ENCODE data around the gene CPNE4. TPM values are rescaled to one million over a fixed set of nuclear protein-coding genes. Genes with fewer than 3 reads are reported as not detected.

The CPNE4 gene
- total and polyA plus RNA-seq, 2 donors from 2014 or later, result 0.79 to 1.2 TPM

DNA sequence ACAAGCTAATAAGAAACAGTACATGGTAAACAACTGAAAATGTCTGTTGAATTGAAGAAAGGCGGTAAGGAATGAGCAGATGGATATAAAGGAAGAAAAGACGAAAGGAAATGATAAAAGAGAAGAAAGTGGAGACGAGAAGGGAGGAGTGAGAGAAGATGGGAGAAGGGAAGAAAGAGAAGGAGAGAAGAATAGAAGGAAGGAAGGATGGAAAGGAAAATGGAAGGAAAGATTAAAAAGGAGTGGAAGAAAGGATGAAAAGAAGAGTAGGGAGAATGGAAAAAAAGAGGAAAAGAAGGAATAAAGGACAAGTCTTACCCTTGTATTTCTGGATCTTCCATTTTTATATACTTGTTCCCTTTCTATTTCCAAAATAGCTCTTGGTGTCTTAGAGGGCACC lies 17.7 kb downstream of the CPNE4 start:
- FAIRE-seq (no peak), DNase-seq (no peak)
- no peaks in the 10 kb centered on the region for H3K27me3 ChIP-seq (ENCODE audit: control insufficient read depth, insufficient read depth, low read length)
- no peaks in the 10 kb centered on the region for H3K4me1 ChIP-seq (ENCODE audit: control insufficient read depth in 2 of 3, insufficient read depth in 2 of 3, low read depth in 1 of 3, low read length in 3 of 3)
- TF ChIP-seq CTCF (IDR thresholded peaks at IDR 0.05; ENCODE audit: borderline replicate concordance, extremely low read depth, insufficient read depth), result no peak
- H3K9ac ChIP-seq (ENCODE audit: low read length in 3 of 3), result no peak overlapping the region
- H3K4me3 ChIP-seq (ENCODE audit: low read length in 3 of 3), result no peak overlapping the region
- H3K36me3 ChIP-seq (ENCODE audit: control insufficient read depth in 2 of 3, insufficient read depth in 3 of 3, low read length in 3 of 3), result no peaks in the 10 kb centered on the region
- no peaks in the 10 kb centered on the region for H3K9me3 ChIP-seq (ENCODE audit: control insufficient read depth in 2 of 3, insufficient read depth in 1 of 3, low read length in 3 of 3)
- intact Hi-C loops (cut with DNase I), result no loop called here
- no peak overlapping the region for H3K27ac ChIP-seq (ENCODE audit: low read depth in 2 of 2, low read length in 2 of 2)

DNA sequence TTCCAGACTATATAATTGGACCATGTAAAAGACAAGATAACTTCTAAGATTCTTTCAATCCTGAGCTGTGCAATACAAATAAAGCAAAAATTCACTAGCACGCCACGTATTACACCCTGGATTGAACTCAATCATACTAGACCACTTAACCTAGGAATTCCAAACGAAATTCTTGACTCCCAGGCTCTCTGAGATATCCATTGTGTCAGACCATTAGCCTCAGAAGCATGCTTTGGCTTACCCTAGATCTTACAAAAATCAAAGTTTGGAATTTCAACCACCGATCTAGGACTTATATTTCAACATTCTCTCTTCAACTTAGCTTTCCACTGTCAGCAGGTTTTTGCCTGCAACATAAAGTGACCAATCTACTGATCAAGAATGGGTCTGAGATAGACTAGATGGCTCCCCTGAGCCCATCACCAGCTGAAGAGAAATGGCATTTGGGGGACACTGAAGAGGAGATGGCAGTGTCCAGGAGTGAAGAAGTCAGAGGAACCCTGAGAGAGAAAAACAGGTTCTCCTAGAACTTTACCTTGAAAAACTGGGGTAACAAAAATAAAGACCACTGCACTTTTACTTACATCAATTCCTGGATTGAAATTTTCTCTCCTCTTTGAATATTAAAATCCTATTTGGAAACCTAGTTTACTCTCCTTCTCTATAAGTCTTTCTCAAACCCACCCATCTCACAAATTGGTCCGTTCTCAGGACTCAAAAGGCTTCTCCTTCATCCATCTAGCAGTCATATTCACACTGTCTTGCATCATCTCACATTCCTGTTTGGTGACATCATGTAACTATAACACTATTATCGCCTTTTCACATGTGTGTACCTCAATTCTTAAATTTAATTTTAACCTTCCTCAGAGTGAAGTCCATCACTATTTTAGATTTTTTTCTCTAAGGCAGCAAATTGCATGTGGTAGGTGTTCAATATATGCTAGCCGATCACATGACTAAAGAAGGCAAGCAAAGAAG lies 18.5 kb downstream of the CPNE4 start:
- TF ChIP-seq CTCF (IDR thresholded peaks at IDR 0.05; ENCODE audit: borderline replicate concordance, extremely low read depth, insufficient read depth), result no peak
- intact Hi-C loops (cut with DNase I), result no loop called here

DNA sequence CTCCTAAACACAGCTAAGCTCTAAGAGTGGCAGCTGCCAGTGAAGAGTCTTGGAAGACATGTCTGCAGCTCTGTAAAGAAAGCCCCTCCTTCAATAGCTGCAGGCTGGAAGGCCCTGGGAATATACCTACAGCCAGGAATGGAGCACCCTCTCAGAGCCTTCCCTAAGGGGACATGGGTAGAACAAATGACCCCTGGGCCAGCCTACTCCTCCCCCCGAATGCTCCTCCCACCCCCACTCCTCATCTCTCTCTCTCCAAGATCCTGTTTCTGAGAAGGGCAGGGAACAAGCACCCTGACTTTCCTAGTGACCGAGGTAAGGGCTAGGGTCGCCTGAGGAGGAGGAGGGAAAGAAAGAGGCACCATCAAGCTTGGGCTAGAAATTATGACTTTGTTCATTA lies 20.7 kb downstream of the CPNE4 start:
- Histone ChIP-seq H3K27ac (ENCODE audit: low read depth in 2 of 2, low read length in 2 of 2) (no peak overlapping the region), H3K36me3 (ENCODE audit: control insufficient read depth in 2 of 3, insufficient read depth in 3 of 3, low read length in 3 of 3) (no peaks in the 10 kb centered on the region), H3K4me1 (ENCODE audit: control insufficient read depth in 2 of 3, insufficient read depth in 2 of 3, low read depth in 1 of 3, low read length in 3 of 3) (no peaks in the 10 kb centered on the region), H3K27me3 (ENCODE audit: control insufficient read depth, insufficient read depth, low read length) (no peaks in the 10 kb centered on the region), H3K9me3 (ENCODE audit: control insufficient read depth in 2 of 3, insufficient read depth in 1 of 3, low read length in 3 of 3) (no peaks in the 10 kb centered on the region), H3K9ac (ENCODE audit: low read length in 3 of 3) (no peak overlapping the region), H3K4me3 (ENCODE audit: low read length in 3 of 3) (no peak overlapping the region)
- DNase-seq (no peak), FAIRE-seq (no peak)
- no peak for TF ChIP-seq CTCF (IDR thresholded peaks at IDR 0.05; ENCODE audit: borderline replicate concordance, extremely low read depth, insufficient read depth)
- intact Hi-C loops (cut with DNase I), result no loop called here

More for the DNA sequence above, 18.5 kb downstream of the CPNE4 start:
- Histone ChIP-seq H3K27ac (ENCODE audit: low read depth in 2 of 2, low read length in 2 of 2) (no peak overlapping the region), H3K9me3 (ENCODE audit: control insufficient read depth in 2 of 3, insufficient read depth in 1 of 3, low read length in 3 of 3) (no peaks in the 10 kb centered on the region), H3K36me3 (ENCODE audit: control insufficient read depth in 2 of 3, insufficient read depth in 3 of 3, low read length in 3 of 3) (no peaks in the 10 kb centered on the region), H3K4me1 (ENCODE audit: control insufficient read depth in 2 of 3, insufficient read depth in 2 of 3, low read depth in 1 of 3, low read length in 3 of 3) (no peaks in the 10 kb centered on the region), H3K4me3 (ENCODE audit: low read length in 3 of 3) (no peak overlapping the region), H3K9ac (ENCODE audit: low read length in 3 of 3) (no peak overlapping the region), H3K27me3 (ENCODE audit: control insufficient read depth, insufficient read depth, low read length) (no peaks in the 10 kb centered on the region)
- FAIRE-seq, result no peak
- DNase-seq, result no peak

All from kidney (tissue), 14 donors.